LNCaP clone FGC (cell line): Measurements from ENCODE around the gene IMMP2L.

Experiments used
- DNase-seq: peaks from one replicate; pipeline ENCODE4 v3.0.0-alpha.2; 2011; ENCODE audit warnings: low read depth
- H3K4me3 ChIP-seq: 2 replicates; pipeline ENCODE4 v1.5.1; 2011; ENCODE audit warnings: mild to moderate bottlenecking, low read depth, low read length, control low read depth
- TF ChIP-seq, protein P1 (sequence below): IDR thresholded peaks from 2 replicates; pipeline ENCODE4 v1.5.1; 2012; ENCODE audit warnings: mild to moderate bottlenecking; ENCODE audit not compliant: control insufficient read depth, insufficient read depth; ENCODE audit errors: extremely low read depth

The IMMP2L gene

GRCh38 chr7:111498391-111499007 is 63.8 kb downstream of the IMMP2L start:
- no peak for DNase-seq
- TF ChIP-seq, protein P1, sequence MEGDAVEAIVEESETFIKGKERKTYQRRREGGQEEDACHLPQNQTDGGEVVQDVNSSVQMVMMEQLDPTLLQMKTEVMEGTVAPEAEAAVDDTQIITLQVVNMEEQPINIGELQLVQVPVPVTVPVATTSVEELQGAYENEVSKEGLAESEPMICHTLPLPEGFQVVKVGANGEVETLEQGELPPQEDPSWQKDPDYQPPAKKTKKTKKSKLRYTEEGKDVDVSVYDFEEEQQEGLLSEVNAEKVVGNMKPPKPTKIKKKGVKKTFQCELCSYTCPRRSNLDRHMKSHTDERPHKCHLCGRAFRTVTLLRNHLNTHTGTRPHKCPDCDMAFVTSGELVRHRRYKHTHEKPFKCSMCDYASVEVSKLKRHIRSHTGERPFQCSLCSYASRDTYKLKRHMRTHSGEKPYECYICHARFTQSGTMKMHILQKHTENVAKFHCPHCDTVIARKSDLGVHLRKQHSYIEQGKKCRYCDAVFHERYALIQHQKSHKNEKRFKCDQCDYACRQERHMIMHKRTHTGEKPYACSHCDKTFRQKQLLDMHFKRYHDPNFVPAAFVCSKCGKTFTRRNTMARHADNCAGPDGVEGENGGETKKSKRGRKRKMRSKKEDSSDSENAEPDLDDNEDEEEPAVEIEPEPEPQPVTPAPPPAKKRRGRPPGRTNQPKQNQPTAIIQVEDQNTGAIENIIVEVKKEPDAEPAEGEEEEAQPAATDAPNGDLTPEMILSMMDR: no peak
- H3K4me3 ChIP-seq: no peak overlapping the region

GRCh38 chr7:111495173-111495810 is 67.0 kb downstream of the IMMP2L start:
- H3K4me3 ChIP-seq: no peak overlapping the region
- TF ChIP-seq, protein P1: no peak
- no peak for DNase-seq

- TF ChIP-seq, protein P1: no peak
- no peak for DNase-seq
- no peak overlapping the region for H3K4me3 ChIP-seq
Measured at GRCh38 chr7:111492234-111492633, 70.1 kb downstream of the IMMP2L start.

- TF ChIP-seq, protein P1: peak; percentile 71
- DNase-seq: peak; percentile 65
Measured at GRCh38 chr7:111486472-111487142, 75.7 kb downstream of the IMMP2L start.

DNA sequence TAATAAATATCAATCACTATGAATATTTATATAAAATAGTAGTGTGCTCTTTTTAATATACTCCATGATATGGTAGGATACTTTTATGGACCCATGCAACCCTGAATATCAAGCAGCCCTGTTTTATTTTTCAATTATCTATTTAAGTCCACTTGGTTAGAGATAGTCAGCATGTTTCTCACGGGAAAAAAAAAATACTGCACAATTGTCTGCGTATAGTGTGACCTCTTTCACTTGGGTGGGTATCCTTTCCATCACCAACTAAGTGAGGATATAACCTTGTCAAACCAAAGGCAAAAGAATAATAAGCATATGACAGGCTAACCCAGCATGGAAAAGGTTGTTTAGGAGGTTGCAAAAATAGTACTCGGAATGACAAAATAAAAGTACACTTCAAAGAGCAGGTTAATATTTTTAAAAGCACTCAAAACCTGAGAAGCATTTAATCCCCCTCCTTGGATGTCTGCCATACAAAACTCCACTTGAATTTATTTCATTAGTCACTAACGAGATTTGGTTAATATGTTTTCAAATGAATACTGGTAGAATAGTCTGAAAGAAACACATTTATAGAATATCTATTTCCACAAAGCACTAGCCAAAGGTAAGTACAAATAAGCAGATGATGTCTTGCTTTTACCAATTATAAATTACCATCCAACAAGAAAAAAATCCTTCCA is 76.5 kb downstream of the IMMP2L start:
- TF ChIP-seq, protein P1: no peak
- no peak for DNase-seq
- H3K4me3 ChIP-seq: no peak overlapping the region

More at GRCh38 chr7:111486472-111487142, 75.7 kb downstream of the IMMP2L start:
- H3K4me3 ChIP-seq: no peak overlapping the region

DNA sequence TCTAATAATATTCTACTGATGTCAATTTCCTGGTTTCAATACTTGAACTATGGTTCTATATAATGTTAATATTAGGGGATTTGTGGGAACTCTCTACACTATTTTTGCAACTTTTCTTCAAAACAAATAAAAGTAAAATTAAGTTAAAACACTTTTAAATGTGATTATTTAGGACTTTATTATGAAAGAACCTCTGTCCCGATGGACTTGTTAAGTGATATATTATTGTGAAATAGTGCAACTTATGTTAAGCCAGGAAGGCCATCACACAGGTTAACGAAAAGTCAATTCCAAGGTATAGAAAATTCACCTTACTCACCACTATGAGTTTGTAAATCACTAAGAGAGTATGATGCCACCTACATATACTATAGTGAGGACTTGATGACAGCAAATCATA is 79.2 kb downstream of the IMMP2L start:
- no peak overlapping the region for H3K4me3 ChIP-seq
- TF ChIP-seq, protein P1: no peak
- no peak for DNase-seq
